H1 (cell line): ENCODE data around the gene MEST. TPM values are rescaled to one million over a fixed set of nuclear protein-coding genes. Genes with fewer than 3 reads are reported as not detected.
"Not testable (repeated sequence)": the region's sequence is repeated elsewhere in the genome, so short reads cannot be mapped to it uniquely, and the experiment has no call there.

Experiments
- CTCF ChIA-PET: fragments of 300-600 bp; sonication (Branson Sonifier 250); formaldehyde crosslinking; loops from one replicate; lab custom pipeline; 2021; ENCODE audit not compliant: partially characterized antibody; lab: Charles Lee
- POLR2A ChIA-PET: fragments of 300-600 bp; sonication (Branson Sonifier 250); formaldehyde crosslinking; loops from one replicate; lab custom pipeline; 2021; ENCODE audit warnings: inconsistent platforms; ENCODE audit not compliant: partially characterized antibody; lab: Charles Lee
- DNase-seq, 2 experiments: peaks; one replicate each; pipeline versions ENCODE4 v3.0.0 to v3.0.0-alpha.2; 2010 to 2022; ENCODE audit warnings: low spot score in 2 of 2, low read depth in 1 of 2, mixed read lengths in 1 of 2
- FAIRE-seq: peaks from 2 replicates; lab custom pipeline; 2011; peaks lifted over from hg19 to GRCh38; lab: Jason Lieb, UNC
- H2AFZ ChIP-seq: 2 replicates; pipeline ENCODE4 v1.8.1; 2012; ENCODE audit warnings: low read length, inconsistent platforms
- H2AK5ac ChIP-seq: 2 replicates; pipeline ENCODE4 v1.6.1; 2013; ENCODE audit warnings: low read depth, low read length
- H2BK120ac ChIP-seq: replicated peaks from 2 replicates; pipeline ENCODE3; 2013; ENCODE audit warnings: low read depth, low read length, inconsistent platforms
- H2BK12ac ChIP-seq: 2 replicates; pipeline ENCODE4 v1.6.1; 2013; ENCODE audit warnings: low read depth, low read length
- H2BK15ac ChIP-seq: 2 replicates; pipeline ENCODE4 v1.6.1; 2013; ENCODE audit warnings: low read length
- H2BK20ac ChIP-seq: 2 replicates; pipeline ENCODE4 v1.6.1; 2013; ENCODE audit warnings: low read length
- H2BK5ac ChIP-seq: 2 replicates; pipeline ENCODE4 v1.6.1; 2013; ENCODE audit warnings: low read depth, low read length
- H3K14ac ChIP-seq: 2 replicates; pipeline ENCODE4 v1.6.1; 2013; ENCODE audit warnings: inconsistent platforms; ENCODE audit not compliant: insufficient read length
- H3K18ac ChIP-seq: 2 replicates; pipeline ENCODE4 v1.6.1; 2013; ENCODE audit warnings: low read length; ENCODE audit errors: extremely low read depth
- H3K23ac ChIP-seq: 2 replicates; pipeline ENCODE4 v1.6.1; 2013; ENCODE audit warnings: inconsistent platforms; ENCODE audit not compliant: insufficient read length
- H3K23me2 ChIP-seq: 2 replicates; pipeline ENCODE4 v1.6.1; 2013; ENCODE audit warnings: low read depth, low read length
- H3K27ac ChIP-seq: 2 replicates; pipeline ENCODE4 v1.6.1; 2011; ENCODE audit warnings: low read depth, low read length, inconsistent platforms
- H3K27me3 ChIP-seq, 4 experiments: replicated peaks in 1 of 4; 1 replicate in 1 of 4; 2 replicates in 3 of 4; pipeline versions ENCODE4 v1.6.1 to v1.8.1; 2011 to 2013; ENCODE audit warnings: low read length in 3 of 4, mild to moderate bottlenecking in 3 of 4, inconsistent platforms in 2 of 4, mixed read lengths in 2 of 4, moderate library complexity in 1 of 4; ENCODE audit not compliant: control insufficient read depth in 3 of 4, insufficient read depth in 3 of 4; ENCODE audit errors: extremely low read depth in 1 of 4
- H3K36me3 ChIP-seq, 4 experiments: 2 replicates each; pipeline versions ENCODE4 v1.6.1 to v1.8.1; 2011 to 2013; ENCODE audit warnings: mild to moderate bottlenecking in 4 of 4, low read length in 3 of 4, moderate library complexity in 2 of 4, control low read depth in 1 of 4, inconsistent platforms in 1 of 4; ENCODE audit not compliant: insufficient read depth in 4 of 4, control insufficient read depth in 2 of 4
- H3K4ac ChIP-seq: replicated peaks from 2 replicates; pipeline ENCODE3; 2013; ENCODE audit warnings: low read length, low read depth, mixed read lengths, inconsistent platforms; ENCODE audit not compliant: insufficient read length
- H3K4me1 ChIP-seq, 4 experiments: replicated peaks in 1 of 4; 1 replicate in 1 of 4; 2 replicates in 3 of 4; pipeline versions ENCODE4 v1.6.1 to v1.8.1; 2011 to 2013; ENCODE audit warnings: low read length in 3 of 4, inconsistent platforms in 2 of 4, mixed read lengths in 1 of 4; ENCODE audit not compliant: insufficient read depth in 4 of 4, control insufficient read depth in 3 of 4
- H3K4me2 ChIP-seq, 2 experiments: 2 replicates each; pipeline versions ENCODE4 v1.6.1 to v1.8.1; 2011 to 2013; ENCODE audit warnings: low read depth in 2 of 2, low read length in 2 of 2, control low read depth in 1 of 2, inconsistent platforms in 1 of 2, mild to moderate bottlenecking in 1 of 2; ENCODE audit not compliant: insufficient read depth in 1 of 2
- H3K4me3 ChIP-seq, 4 experiments: fragments of 200-600, 300-600 bp in 1 of 4; sonication (generic), shearing (Covaris generic), sonication (Bioruptor Twin) in 1 of 4; 2 replicates each; pipeline versions ENCODE4 v1.5.1 to v1.8.1; 2011 to 2016; ENCODE audit warnings: low read length in 4 of 4, low read depth in 3 of 4, control low read depth in 2 of 4, inconsistent platforms in 2 of 4, mild to moderate bottlenecking in 2 of 4, mixed read lengths in 1 of 4, moderate library complexity in 1 of 4; ENCODE audit not compliant: insufficient read depth in 2 of 4; ENCODE audit errors: extremely low read depth in 1 of 4
- H3K56ac ChIP-seq: replicated peaks from 2 replicates; pipeline ENCODE3; 2013; ENCODE audit warnings: low read depth, mild to moderate bottlenecking, mixed read lengths, low read length, inconsistent platforms; ENCODE audit not compliant: insufficient read length
- H3K79me1 ChIP-seq: 2 replicates; pipeline ENCODE4 v1.6.1; 2013; ENCODE audit warnings: low read depth, low read length, control low read depth
- H3K79me2 ChIP-seq, 2 experiments: 2 replicates each; pipeline versions ENCODE4 v1.6.1 to v1.8.1; 2012 to 2013; ENCODE audit warnings: low read length in 2 of 2, mild to moderate bottlenecking in 2 of 2, inconsistent platforms in 1 of 2; ENCODE audit not compliant: insufficient read depth in 2 of 2, control insufficient read depth in 1 of 2
- H3K9ac ChIP-seq, 4 experiments: replicated peaks in 1 of 4; 1 replicate in 1 of 4; 2 replicates in 3 of 4; pipeline versions ENCODE4 v1.6.1 to v1.8.1; 2011 to 2013; ENCODE audit warnings: low read depth in 3 of 4, low read length in 3 of 4, control low read depth in 2 of 4, mild to moderate bottlenecking in 2 of 4, moderate library complexity in 2 of 4, inconsistent platforms in 1 of 4; ENCODE audit errors: extremely low read depth in 1 of 4
- H3K9me3 ChIP-seq, 2 experiments: 2 replicates each; pipeline versions ENCODE4 v1.6.1 to v1.8.1; 2012 to 2013; ENCODE audit warnings: mild to moderate bottlenecking in 2 of 2, moderate library complexity in 2 of 2, control low read depth in 1 of 2, inconsistent platforms in 1 of 2, low read depth in 1 of 2, low read length in 1 of 2, mixed read lengths in 1 of 2; ENCODE audit not compliant: insufficient read depth in 2 of 2
- H4K20me1 ChIP-seq, 2 experiments: replicated peaks in 1 of 2; 2 replicates each; pipeline versions ENCODE3 to v1.8.1; 2011 to 2013; ENCODE audit warnings: inconsistent platforms in 2 of 2, low read length in 2 of 2, mild to moderate bottlenecking in 1 of 2; ENCODE audit not compliant: insufficient read depth in 2 of 2, control insufficient read depth in 1 of 2
- H4K5ac ChIP-seq: 2 replicates; pipeline ENCODE4 v1.6.1; 2013; ENCODE audit warnings: low read length, low read depth, mixed read lengths, inconsistent platforms; ENCODE audit not compliant: insufficient read length
- H4K8ac ChIP-seq: 2 replicates; pipeline ENCODE4 v1.8.0; 2013; ENCODE audit warnings: mild to moderate bottlenecking, moderate library complexity, low read length, inconsistent platforms; ENCODE audit not compliant: insufficient read depth; ENCODE audit errors: extremely low read depth
- H4K91ac ChIP-seq: replicated peaks from 2 replicates; pipeline ENCODE3; 2013; ENCODE audit warnings: low read length, mixed read lengths, inconsistent platforms; ENCODE audit not compliant: insufficient read length
- WGBS, 2 experiments: shearing (Covaris generic) in 1 of 2; methylation state at CpG; one replicate each; pipeline versions ENCODE4 v1.1.6 to v1.1.7; 2013 to 2015; ENCODE audit warnings: low lambda C conversion rate in 2 of 2, mixed read lengths in 2 of 2, inconsistent platforms in 1 of 2, low coverage in 1 of 2, missing lambda C conversion rate in 1 of 2; ENCODE audit not compliant: insufficient replicate concordance in 2 of 2, insufficient coverage in 1 of 2, insufficient read length in 1 of 2; ENCODE audit errors: extremely low coverage in 1 of 2, missing lambda C conversion rate in 1 of 2; 5-methylcytosine and 5-hydroxymethylcytosine counted together
- polyA plus RNA-seq, 7 experiments: library from polyadenylated mRNA; depleted of rRNA in 3 of 7; stranded (reverse) in 5 of 7; unstranded in 2 of 7; fragments of >200 nt in 5 of 7; fragments of 200-250 nt in 2 of 7; gene quantifications; 1 replicate in 5 of 7; 2 replicates in 1 of 7; 4 replicates in 1 of 7; pipeline versions ENCODE4 v1.2.1 to v1.2.3, GENCODE V29; 2011 to 2013; ENCODE audit warnings: missing spikeins in 2 of 7, mixed read lengths in 2 of 7
- total RNA-seq: library from RNA; stranded (reverse); fragmentation: NEBNext Ultra II Directional; extraction: Animal tissue kit (Norgen Biotek cat#: 25700); gene quantifications from 2 replicates; pipeline ENCODE4 v1.2.1, GENCODE V29; 2021

Gene MEST
- total and polyA plus RNA-seq, 2 of the 8 experiments (the other 6 are each of a cell fraction or from before 2014, with no cell fraction given) = 176 to 269 TPM

DNA sequence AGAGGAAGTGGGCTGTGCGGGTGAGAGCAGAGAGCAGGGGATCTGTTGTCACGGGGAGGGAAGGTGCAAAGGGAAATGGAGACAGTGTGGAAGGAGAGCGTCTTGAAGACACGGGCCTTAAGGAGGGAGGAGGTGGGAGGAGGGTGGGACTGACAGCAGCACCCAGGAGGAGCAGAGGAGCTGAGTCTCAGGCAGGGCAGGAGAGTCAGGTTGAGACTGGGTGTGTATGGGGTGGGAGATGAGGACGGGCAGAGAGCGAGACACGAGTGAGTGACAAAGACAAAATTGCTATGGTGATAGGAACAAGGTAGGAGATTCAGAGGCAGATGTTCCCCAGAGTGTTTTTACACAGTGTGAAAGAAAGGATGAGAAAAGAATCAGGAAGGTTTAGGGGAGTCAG, 49.4 kb downstream of the MEST start:
- H3K56ac ChIP-seq, H4K91ac ChIP-seq, H3K27me3 ChIP-seq, H3K18ac ChIP-seq, H3K27ac ChIP-seq, H3K23me2 ChIP-seq, H3K36me3 ChIP-seq, H3K23ac ChIP-seq, H2BK120ac ChIP-seq, H3K9ac ChIP-seq, H4K20me1 ChIP-seq, H3K9me3 ChIP-seq, DNase-seq, POLR2A ChIA-PET, H3K4me3 ChIP-seq, FAIRE-seq, H4K5ac ChIP-seq, H3K14ac ChIP-seq, H2BK20ac ChIP-seq, H2BK5ac ChIP-seq, H3K4ac ChIP-seq, H4K8ac ChIP-seq, H2AFZ ChIP-seq, H2BK15ac ChIP-seq, H2AK5ac ChIP-seq, H2BK12ac ChIP-seq, CTCF ChIA-PET, H3K79me1 ChIP-seq, H3K4me2 ChIP-seq, H3K79me2 ChIP-seq, H3K4me1 ChIP-seq: not testable (repeated sequence)
- 93% methylated on average over 5 of the region's 7 CpGs; no CpG with 5 or more reads in 1 of the 2 experiments for WGBS, 2 experiments

- H3K23me2 ChIP-seq, H3K27ac ChIP-seq, H3K36me3 ChIP-seq, H3K4me1 ChIP-seq, H3K56ac ChIP-seq, H3K9ac ChIP-seq, H3K79me2 ChIP-seq, POLR2A ChIA-PET, FAIRE-seq, H4K91ac ChIP-seq, H4K8ac ChIP-seq, H3K27me3 ChIP-seq, H4K5ac ChIP-seq, H3K79me1 ChIP-seq, H4K20me1 ChIP-seq, H2AFZ ChIP-seq, H3K14ac ChIP-seq, H3K4ac ChIP-seq, CTCF ChIA-PET, H2BK120ac ChIP-seq, H2BK12ac ChIP-seq, H3K4me3 ChIP-seq, H3K4me2 ChIP-seq, H2BK15ac ChIP-seq, H3K9me3 ChIP-seq, H3K23ac ChIP-seq, H3K18ac ChIP-seq, H2AK5ac ChIP-seq, H2BK5ac ChIP-seq, H2BK20ac ChIP-seq: not testable (repeated sequence)
- DNase-seq = peak in 1 of 2 experiments; percentile 17
- 91% methylated on average over 4 of the region's 4 CpGs; no CpG with 5 or more reads in 1 of the 2 experiments for WGBS, 2 experiments
Observed at GRCh38 chr7:130542297-130542696, 50.4 kb downstream of the MEST start.
